PC-3 (cell line): ENCODE results near the gene TSKU. TPM values are rescaled to one million over a fixed set of nuclear protein-coding genes. Genes with fewer than 3 reads are reported as not detected.

Source experiments
- ATAC-seq: fragments of 200-7000 bp; cut with Tn5 transposase; 2 replicates; pipeline ENCODE4 v1.9.1; 2020; ENCODE audit warnings: mild to moderate bottlenecking, moderate library complexity
- BruUV-seq: library from RNA; stranded (reverse); fragments of 400-500 nt; replicated peaks from 2 replicates; lab custom pipeline; 2021; lab: Mats Ljungman, UMichigan
- CTCF ChIA-PET: fragments of 300-600 bp; sonication (Branson Sonifier 250); formaldehyde crosslinking; loops from one replicate; lab custom pipeline; 2022; ENCODE audit warnings: antibody characterized with exemption; lab: Charles Lee
- POLR2A ChIA-PET: fragments of 300-600 bp; sonication (Branson Sonifier 250); formaldehyde crosslinking; loops from one replicate; lab custom pipeline; 2022; ENCODE audit warnings: antibody characterized with exemption; ENCODE audit not compliant: unreplicated experiment; lab: Charles Lee
- DNase-seq: peaks from one replicate; pipeline ENCODE4 v3.0.0-alpha.2; 2015
- H2AFZ ChIP-seq: fragments of 300-600 bp; sonication (generic); 2 replicates; pipeline ENCODE4 v1.6.0; 2016; ENCODE audit warnings: antibody characterized with exemption, low read length
- H3F3A ChIP-seq: fragments of 300-600 bp; sonication (generic); one replicate; pipeline ENCODE4 v1.6.0; 2017; ENCODE audit warnings: antibody characterized with exemption, low read length, control low read depth, mild to moderate bottlenecking; ENCODE audit not compliant: unreplicated experiment
- H3K27ac ChIP-seq: fragments of 300-600 bp; sonication (generic); 2 replicates; pipeline ENCODE4 v1.5.1; 2016; ENCODE audit warnings: mild to moderate bottlenecking, low read length
- H3K27me3 ChIP-seq: fragments of 300-600 bp; sonication (generic); 2 replicates; pipeline ENCODE4 v1.6.1; 2016; ENCODE audit warnings: low read length, mixed read lengths
- H3K36me3 ChIP-seq: fragments of 300-600 bp; sonication (generic); 2 replicates; pipeline ENCODE4 v1.6.1; 2016; ENCODE audit warnings: low read depth, mixed run types, low read length, mixed read lengths
- H3K4me1 ChIP-seq: fragments of 300-600 bp; sonication (generic); 2 replicates; pipeline ENCODE4 v1.5.1; 2016; ENCODE audit warnings: low read length; ENCODE audit not compliant: insufficient read depth
- H3K4me2 ChIP-seq: fragments of 300-600 bp; sonication (generic); 2 replicates; pipeline ENCODE4 v1.6.0; 2016; ENCODE audit warnings: low read length
- H3K4me3 ChIP-seq: fragments of 300-600 bp; sonication (generic); 2 replicates; pipeline ENCODE4 v1.5.1; 2016; ENCODE audit warnings: mild to moderate bottlenecking, low read length, mixed read lengths
- H3K79me2 ChIP-seq: fragments of 300-600 bp; sonication (generic); 2 replicates; pipeline ENCODE4 v1.6.1; 2017; ENCODE audit warnings: low read length, mixed read lengths
- H3K9ac ChIP-seq: fragments of 300-600 bp; sonication (generic); 2 replicates; pipeline ENCODE4 v1.6.0; 2016; ENCODE audit warnings: mild to moderate bottlenecking, low read length
- H3K9me2 ChIP-seq: fragments of 300-600 bp; sonication (generic); replicated peaks from 2 replicates; pipeline ENCODE4 v1.6.1; 2016; ENCODE audit warnings: mixed run types, low read length, mixed read lengths
- H3K9me3 ChIP-seq: fragments of 300-600 bp; sonication (generic); 2 replicates; pipeline ENCODE4 v1.6.1; 2016; ENCODE audit warnings: low read length, mixed read lengths
- H4K20me1 ChIP-seq: fragments of 300-600 bp; sonication (generic); 2 replicates; pipeline ENCODE4 v1.6.1; 2016; ENCODE audit warnings: low read length, mixed read lengths
- CTCF ChIP-seq: fragments of 300-600 bp; sonication (generic); conservative IDR thresholded peaks from 2 replicates; pipeline ENCODE4 v1.5.1; 2017; ENCODE audit warnings: antibody characterized with exemption, low read depth, mild to moderate bottlenecking, low read length
- EZH2 ChIP-seq: fragments of 300-600 bp; sonication (generic); IDR thresholded peaks from one replicate; pipeline ENCODE4 v1.6.1; 2017; ENCODE audit warnings: antibody characterized with exemption, mild to moderate bottlenecking, low read length; ENCODE audit not compliant: unreplicated experiment
- EZH2phosphoT487 ChIP-seq: fragments of 300-600 bp; sonication (generic); IDR thresholded peaks from 2 replicates; pipeline ENCODE4 v1.6.1; 2018; ENCODE audit warnings: mild to moderate bottlenecking, antibody characterized with exemption, low read length, borderline replicate concordance
- intact Hi-C: fragments of 100-400 bp; cut with micrococcal nuclease; formaldehyde crosslinking; loops from 2 replicates; pipeline ENCODE4 v1.9.0; 2023
- total RNA-seq: library from RNA; depleted of rRNA; stranded (reverse); fragments of >200 nt; gene quantifications from 2 replicates; pipeline ENCODE4 v1.2.3, GENCODE V29; 2014

Gene TSKU
- total RNA-seq, 1 experiment from 2014 or later, result 32.1 TPM

- H3K36me3 ChIP-seq, result no peaks in the 10 kb centered on the region
- no peaks in the 10 kb centered on the region for H3K79me2 ChIP-seq
- peaks cover 7% of the 10 kb centered on the region for H3F3A ChIP-seq
- ChIA-PET CTCF (interaction anchor here (0.7 to 2.1 kb wide), 2 partner anchors 13 to 96 kb away, joined by 3 to 22 read pairs; no protein-coding TSS in a partner anchor), POLR2A (interaction anchor here (0.6 kb wide), 1 partner anchor 13 kb away, joined by 4 read pairs; no protein-coding TSS in a partner anchor)
- BruUV-seq, result no TSS peak
- TF ChIP-seq CTCF (no peak), EZH2phosphoT487 (no peak), EZH2 (no peak)
- peaks cover 37% of the 10 kb centered on the region for H3K4me1 ChIP-seq
- H3K9me3 ChIP-seq, result no peaks in the 10 kb centered on the region
- peak; percentile 75 for ATAC-seq
- intact Hi-C loops, result no loop called here
- H2AFZ ChIP-seq, result peak overlapping the region; percentile 30; the same call in 1 of the 2 replicates
- no peaks in the 10 kb centered on the region for H4K20me1 ChIP-seq
- H3K4me3 ChIP-seq, result peak overlapping the region; percentile 38
- peak; percentile 99 for DNase-seq
- H3K9ac ChIP-seq, result peak overlapping the region; percentile 83
- no peaks in the 10 kb centered on the region for H3K9me2 ChIP-seq
- peak overlapping the region; percentile 63 for H3K4me2 ChIP-seq
- H3K27ac ChIP-seq, result peak overlapping the region; percentile 96
- H3K27me3 ChIP-seq, result no peaks in the 10 kb centered on the region
These were observed 40.4 kb downstream of the TSKU start for GRCh38 chr11:76823481-76824028.

- Histone ChIP-seq H3K79me2 (no peaks in the 10 kb centered on the region), H3K4me1 (peaks cover 37% of the 10 kb centered on the region), H3K4me2 (peak overlapping the region; percentile 63), H3K27me3 (no peaks in the 10 kb centered on the region), H3K9ac (peak overlapping the region; percentile 83), H3K36me3 (no peaks in the 10 kb centered on the region), H3K9me2 (no peaks in the 10 kb centered on the region), H3K4me3 (peak overlapping the region; percentile 22), H3K27ac (peak overlapping the region; percentile 96), H3F3A (peaks cover 7% of the 10 kb centered on the region), H4K20me1 (no peaks in the 10 kb centered on the region), H3K9me3 (no peaks in the 10 kb centered on the region), H2AFZ (no peak overlapping the region)
- TF ChIP-seq CTCF, result no peak
- CTCF ChIA-PET, result interaction anchor here (2.1 kb wide), 1 partner anchor 95 kb away, joined by 22 read pairs; no protein-coding TSS in a partner anchor
- intact Hi-C loops, result no loop called here
- DNase-seq (peak; percentile 78), ATAC-seq (peak; percentile 35)
- POLR2A ChIA-PET, result interaction anchor here (0.6 to 0.7 kb wide), 2 partner anchors 14 to 37 kb away, joined by 4 to 6 read pairs; no protein-coding TSS in a partner anchor
- BruUV-seq, result TSS peak; percentile 73
These were observed 41.2 kb downstream of the TSKU start for GRCh38 chr11:76824083-76824939.
